Astrocyte of the cerebellum (primary cell): ENCODE measurements around the gene VWCE.

Experiments used
- DNase-seq: peaks from one replicate; pipeline ENCODE4 v3.0.0-alpha.2; 2011; ENCODE audit warnings: low read depth
- H3K4me3 ChIP-seq: 2 replicates; pipeline ENCODE4 v1.5.1; 2011; ENCODE audit warnings: mild to moderate bottlenecking, low read depth, low read length, moderate library complexity
- in situ Hi-C: cut with HindIII; loops from 2 replicates; pipeline ENCODE4 v1.10.0; 2017; ENCODE audit warnings: low sequenced_read_pairs
- TF ChIP-seq, protein P1 (sequence below): IDR thresholded peaks from 2 replicates; pipeline ENCODE4 v1.5.1; 2012; ENCODE audit warnings: low read length, low read depth, moderate library complexity, mild to moderate bottlenecking; ENCODE audit errors: missing control alignments

VWCE gene, protein sequence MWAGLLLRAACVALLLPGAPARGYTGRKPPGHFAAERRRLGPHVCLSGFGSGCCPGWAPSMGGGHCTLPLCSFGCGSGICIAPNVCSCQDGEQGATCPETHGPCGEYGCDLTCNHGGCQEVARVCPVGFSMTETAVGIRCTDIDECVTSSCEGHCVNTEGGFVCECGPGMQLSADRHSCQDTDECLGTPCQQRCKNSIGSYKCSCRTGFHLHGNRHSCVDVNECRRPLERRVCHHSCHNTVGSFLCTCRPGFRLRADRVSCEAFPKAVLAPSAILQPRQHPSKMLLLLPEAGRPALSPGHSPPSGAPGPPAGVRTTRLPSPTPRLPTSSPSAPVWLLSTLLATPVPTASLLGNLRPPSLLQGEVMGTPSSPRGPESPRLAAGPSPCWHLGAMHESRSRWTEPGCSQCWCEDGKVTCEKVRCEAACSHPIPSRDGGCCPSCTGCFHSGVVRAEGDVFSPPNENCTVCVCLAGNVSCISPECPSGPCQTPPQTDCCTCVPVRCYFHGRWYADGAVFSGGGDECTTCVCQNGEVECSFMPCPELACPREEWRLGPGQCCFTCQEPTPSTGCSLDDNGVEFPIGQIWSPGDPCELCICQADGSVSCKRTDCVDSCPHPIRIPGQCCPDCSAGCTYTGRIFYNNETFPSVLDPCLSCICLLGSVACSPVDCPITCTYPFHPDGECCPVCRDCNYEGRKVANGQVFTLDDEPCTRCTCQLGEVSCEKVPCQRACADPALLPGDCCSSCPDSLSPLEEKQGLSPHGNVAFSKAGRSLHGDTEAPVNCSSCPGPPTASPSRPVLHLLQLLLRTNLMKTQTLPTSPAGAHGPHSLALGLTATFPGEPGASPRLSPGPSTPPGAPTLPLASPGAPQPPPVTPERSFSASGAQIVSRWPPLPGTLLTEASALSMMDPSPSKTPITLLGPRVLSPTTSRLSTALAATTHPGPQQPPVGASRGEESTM

DNA sequence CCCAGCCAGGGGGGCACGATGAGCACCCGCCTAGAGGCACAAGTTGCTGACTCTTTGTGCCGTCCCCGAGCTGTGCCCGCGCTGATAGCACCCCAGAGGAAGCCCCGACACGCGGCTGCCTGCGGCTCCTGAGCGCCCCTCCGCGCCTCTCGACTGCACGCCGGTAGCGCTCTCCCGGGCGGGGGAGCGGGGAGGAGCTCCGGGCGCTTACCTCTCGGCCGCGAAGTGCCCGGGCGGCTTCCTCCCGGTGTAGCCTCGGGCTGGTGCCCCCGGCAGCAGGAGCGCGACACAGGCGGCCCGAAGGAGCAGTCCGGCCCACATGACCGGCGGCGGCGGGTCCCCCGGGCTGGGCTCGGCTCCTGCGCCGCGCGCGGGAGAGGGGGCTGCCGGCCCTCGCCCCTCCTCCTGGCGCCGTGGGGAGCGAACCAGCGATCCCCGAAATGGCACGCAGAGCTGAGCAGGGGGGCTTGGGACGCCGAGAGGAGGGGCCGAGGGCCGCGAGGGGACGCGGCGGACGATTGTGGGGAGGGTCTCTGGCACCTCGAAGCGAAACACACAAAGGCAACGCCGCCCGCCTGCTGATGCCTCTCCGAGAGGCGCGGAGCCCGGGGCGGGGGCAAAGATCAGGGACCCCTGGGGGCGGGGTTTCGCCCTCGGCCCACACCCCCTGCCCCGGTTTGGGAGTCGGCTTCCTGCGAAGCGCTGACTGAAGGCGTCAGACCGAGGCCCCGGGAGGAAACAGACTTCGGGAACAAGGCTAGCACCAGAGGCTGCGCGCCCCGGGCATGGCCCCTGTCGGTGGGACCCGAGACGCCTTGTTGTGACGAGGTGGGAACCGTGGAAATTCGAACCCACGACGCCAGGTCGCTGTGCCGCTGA lies at the start of gene VWCE:
Gene VWCE (minus strand): TSS at position 600 of the 879 bp plus-strand sequence. CDS start 279 bp downstream, at position 321.
- TF ChIP-seq, protein P1, sequence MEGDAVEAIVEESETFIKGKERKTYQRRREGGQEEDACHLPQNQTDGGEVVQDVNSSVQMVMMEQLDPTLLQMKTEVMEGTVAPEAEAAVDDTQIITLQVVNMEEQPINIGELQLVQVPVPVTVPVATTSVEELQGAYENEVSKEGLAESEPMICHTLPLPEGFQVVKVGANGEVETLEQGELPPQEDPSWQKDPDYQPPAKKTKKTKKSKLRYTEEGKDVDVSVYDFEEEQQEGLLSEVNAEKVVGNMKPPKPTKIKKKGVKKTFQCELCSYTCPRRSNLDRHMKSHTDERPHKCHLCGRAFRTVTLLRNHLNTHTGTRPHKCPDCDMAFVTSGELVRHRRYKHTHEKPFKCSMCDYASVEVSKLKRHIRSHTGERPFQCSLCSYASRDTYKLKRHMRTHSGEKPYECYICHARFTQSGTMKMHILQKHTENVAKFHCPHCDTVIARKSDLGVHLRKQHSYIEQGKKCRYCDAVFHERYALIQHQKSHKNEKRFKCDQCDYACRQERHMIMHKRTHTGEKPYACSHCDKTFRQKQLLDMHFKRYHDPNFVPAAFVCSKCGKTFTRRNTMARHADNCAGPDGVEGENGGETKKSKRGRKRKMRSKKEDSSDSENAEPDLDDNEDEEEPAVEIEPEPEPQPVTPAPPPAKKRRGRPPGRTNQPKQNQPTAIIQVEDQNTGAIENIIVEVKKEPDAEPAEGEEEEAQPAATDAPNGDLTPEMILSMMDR = peak; percentile 32
- in situ Hi-C loops = no loop called here
- DNase-seq = no peak
- H3K4me3 ChIP-seq = peak within 1 kb of the TSS; percentile 43

GRCh38 chr11:61343792-61344745 lies 49.0 kb upstream of the VWCE start:
- DNase-seq = no peak

DNA sequence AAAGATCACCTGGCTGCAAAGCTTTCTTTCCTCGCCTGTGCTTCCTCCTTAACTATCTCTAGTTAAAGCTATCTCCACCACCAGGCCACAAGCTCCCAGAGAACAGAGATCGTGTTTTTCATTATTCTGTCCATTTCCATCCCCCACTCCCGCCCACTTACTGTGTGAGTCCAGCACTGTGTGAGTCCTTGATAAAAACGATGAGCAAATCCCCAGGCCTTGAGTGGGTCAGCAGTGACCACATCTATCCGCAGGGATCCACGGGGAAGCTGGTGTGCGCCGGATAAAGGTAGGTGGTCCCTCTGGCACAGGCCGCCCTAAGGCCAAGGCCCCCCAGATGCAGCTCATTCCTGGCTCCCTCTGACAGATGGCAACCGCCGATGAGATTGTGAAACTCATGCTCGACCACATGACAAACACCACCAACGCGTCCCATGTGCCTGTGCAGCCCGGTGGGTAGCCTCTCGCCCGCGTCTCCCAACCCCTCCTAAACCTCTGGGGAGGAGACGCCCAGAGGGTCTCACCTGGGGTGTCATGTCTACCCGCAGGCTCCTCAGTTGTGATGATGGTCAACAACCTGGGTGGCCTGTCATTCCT lies 47.2 kb upstream of the VWCE start:
- no peak for DNase-seq
- in situ Hi-C loops = no loop called here
- TF ChIP-seq, protein P1 = no peak
- no peak overlapping the region for H3K4me3 ChIP-seq

More at GRCh38 chr11:61343792-61344745, 49.0 kb upstream of the VWCE start:
- in situ Hi-C loops = no loop called here
- no peak overlapping the region for H3K4me3 ChIP-seq
- TF ChIP-seq, protein P1 = no peak

GRCh38 chr11:61341706-61342105 lies 46.6 kb upstream of the VWCE start:
- no peak for DNase-seq
- in situ Hi-C loops = no loop called here
- H3K4me3 ChIP-seq = no peak overlapping the region
- TF ChIP-seq, protein P1 = no peak

DNA sequence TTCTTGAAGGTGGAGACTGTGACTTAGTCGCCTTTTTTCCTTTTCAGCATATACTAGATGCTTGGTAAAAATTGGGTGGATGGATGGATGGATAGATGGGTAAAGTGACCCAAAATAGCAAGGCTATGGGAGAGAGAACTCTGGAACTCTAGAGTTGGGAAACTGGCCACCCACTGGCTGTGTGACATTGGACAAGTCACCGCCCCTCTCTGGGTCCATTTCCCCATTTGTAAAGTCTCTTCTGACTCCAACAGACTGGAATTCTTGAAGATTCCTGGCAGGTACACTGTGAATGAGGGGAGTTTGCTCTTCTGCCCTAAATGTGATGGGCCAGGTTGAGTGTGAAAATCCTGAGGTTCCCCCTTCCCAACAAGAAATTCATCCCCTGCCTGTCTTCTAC lies 45.9 kb upstream of the VWCE start:
- in situ Hi-C loops = no loop called here

More for the DNA sequence above, 45.9 kb upstream of the VWCE start:
- no peak for DNase-seq
- no peak overlapping the region for H3K4me3 ChIP-seq
- TF ChIP-seq, protein P1 = no peak
